Loucy (cell line): ENCODE measurements around the gene TRIP13.
A peak's percentile ranks its signal among the peaks of the same experiment; 100 is the strongest.

Experiments
- H2AFZ ChIP-seq: fragments of 200-600 bp; sonication (generic); 2 replicates; pipeline ENCODE4 v1.6.0; 2016; ENCODE audit warnings: antibody characterized with exemption, mild to moderate bottlenecking, low read length, moderate library complexity
- H3F3A ChIP-seq: fragments of 200-600 bp; 2 replicates; pipeline ENCODE4 v1.6.0; 2016; ENCODE audit warnings: antibody characterized with exemption, low read depth, mild to moderate bottlenecking
- H3K27me3 ChIP-seq: fragments of 200-600 bp; sonication (generic); 2 replicates; pipeline ENCODE4 v1.6.1; 2014; ENCODE audit warnings: low read length, mild to moderate bottlenecking; ENCODE audit not compliant: insufficient read depth, poor library complexity, severe bottlenecking
- H3K36me3 ChIP-seq: fragments of 200-600 bp; sonication (generic); 2 replicates; pipeline ENCODE4 v1.6.1; 2016; ENCODE audit warnings: low read length; ENCODE audit not compliant: insufficient read depth
- H3K4me1 ChIP-seq: fragments of 200-600 bp; sonication (generic); 2 replicates; pipeline ENCODE4 v1.5.1; 2014; ENCODE audit warnings: low read length, mild to moderate bottlenecking; ENCODE audit not compliant: insufficient read depth, poor library complexity, severe bottlenecking
- H3K4me2 ChIP-seq: fragments of 200-600 bp; sonication (generic); 2 replicates; pipeline ENCODE4 v1.6.0; 2014; ENCODE audit warnings: antibody characterized with exemption, low read length, low read depth, mild to moderate bottlenecking; ENCODE audit not compliant: poor library complexity, severe bottlenecking
- H3K4me3 ChIP-seq: fragments of 200-600 bp; sonication (generic); 2 replicates; pipeline ENCODE4 v1.5.1; 2014; ENCODE audit warnings: low read length, mild to moderate bottlenecking, mixed read lengths; ENCODE audit not compliant: poor library complexity, severe bottlenecking
- H3K79me2 ChIP-seq: fragments of 200-600 bp; sonication (generic); 2 replicates; pipeline ENCODE4 v1.6.1; 2014; ENCODE audit warnings: low read length; ENCODE audit not compliant: insufficient read depth
- H3K9ac ChIP-seq: fragments of 200-600 bp; sonication (generic); 2 replicates; pipeline ENCODE4 v1.6.0; 2014; ENCODE audit warnings: mild to moderate bottlenecking, low read depth, low read length, moderate library complexity; ENCODE audit not compliant: poor library complexity, severe bottlenecking
- H3K9me2 ChIP-seq: fragments of 200-600 bp; sonication (generic); replicated peaks from 2 replicates; pipeline ENCODE4 v1.6.1; 2016; ENCODE audit warnings: low read depth, low read length, mixed read lengths
- H3K9me3 ChIP-seq: fragments of 200-600 bp; sonication (generic); 2 replicates; pipeline ENCODE4 v1.6.1; 2014; ENCODE audit warnings: mild to moderate bottlenecking, antibody characterized with exemption, low read length, low read depth; ENCODE audit not compliant: insufficient read depth
- H4K20me1 ChIP-seq: fragments of 200-600 bp; sonication (generic); 2 replicates; pipeline ENCODE4 v1.6.0; 2014; ENCODE audit warnings: antibody characterized with exemption, low read length, mild to moderate bottlenecking; ENCODE audit not compliant: insufficient read depth, poor library complexity, severe bottlenecking
- CTCF ChIP-seq: fragments of 200-600 bp; sonication (generic); conservative IDR thresholded peaks from 2 replicates; pipeline ENCODE4 v1.5.1; 2014; ENCODE audit warnings: mild to moderate bottlenecking, antibody characterized with exemption, low read length
- EZH2phosphoT487 ChIP-seq: fragments of 200-600 bp; IDR thresholded peaks from 2 replicates; pipeline ENCODE4 v1.6.1; 2018; ENCODE audit warnings: antibody characterized with exemption, mild to moderate bottlenecking, moderate library complexity, borderline replicate concordance

The TRIP13 gene

DNA sequence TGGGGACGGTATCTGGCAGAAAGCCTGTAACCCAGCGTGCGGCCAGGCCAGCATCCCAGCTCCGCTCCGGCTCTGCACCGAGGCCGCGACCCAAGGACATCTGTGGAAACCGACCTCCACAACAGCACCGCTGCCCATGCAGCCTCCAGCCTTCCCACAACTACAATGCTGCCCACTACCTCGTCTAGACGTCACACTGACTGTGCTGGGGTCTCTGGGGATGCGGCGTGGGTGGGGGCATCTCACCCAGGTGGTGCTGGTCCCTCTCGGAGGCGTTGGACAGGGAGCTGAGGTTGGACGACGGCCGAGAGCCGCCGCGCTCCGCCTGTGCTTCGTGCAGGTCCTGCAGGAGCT lies 27.5 kb upstream of the TRIP13 start:
- H3K9me3 ChIP-seq = no peaks in the 10 kb centered on the region
- H3K36me3 ChIP-seq = peaks cover 63% of the 10 kb centered on the region; the same call in 1 of the 2 replicates
- no peak overlapping the region for H3K4me2 ChIP-seq
- no peaks in the 10 kb centered on the region for H3F3A ChIP-seq
- no peak overlapping the region for H3K4me3 ChIP-seq
- H2AFZ ChIP-seq = no peak overlapping the region
- H3K27me3 ChIP-seq = no peaks in the 10 kb centered on the region
- no peaks in the 10 kb centered on the region for H3K9me2 ChIP-seq
- TF ChIP-seq CTCF = no peak
- TF ChIP-seq EZH2phosphoT487 = no peak
- H3K9ac ChIP-seq = no peak overlapping the region
- no peaks in the 10 kb centered on the region for H4K20me1 ChIP-seq
- no peaks in the 10 kb centered on the region for H3K79me2 ChIP-seq
- H3K4me1 ChIP-seq = peaks cover 4% of the 10 kb centered on the region

- H3K9me2 ChIP-seq = no peaks in the 10 kb centered on the region
- H3K9ac ChIP-seq = no peak overlapping the region
- H2AFZ ChIP-seq = no peak overlapping the region
- no peaks in the 10 kb centered on the region for H3K9me3 ChIP-seq
- no peak overlapping the region for H3K4me3 ChIP-seq
- H3K79me2 ChIP-seq = no peaks in the 10 kb centered on the region
- TF ChIP-seq EZH2phosphoT487 (no peak), CTCF (no peak)
- H3K4me1 ChIP-seq = peaks cover 4% of the 10 kb centered on the region
- no peaks in the 10 kb centered on the region for H4K20me1 ChIP-seq
- no peaks in the 10 kb centered on the region for H3F3A ChIP-seq
- H3K4me2 ChIP-seq = no peak overlapping the region
- H3K27me3 ChIP-seq = no peaks in the 10 kb centered on the region
- peaks cover 70% of the 10 kb centered on the region; the same call in 1 of the 2 replicates for H3K36me3 ChIP-seq
These were observed 26.9 kb upstream of the TRIP13 start for GRCh38 chr5:865771-866170.

DNA sequence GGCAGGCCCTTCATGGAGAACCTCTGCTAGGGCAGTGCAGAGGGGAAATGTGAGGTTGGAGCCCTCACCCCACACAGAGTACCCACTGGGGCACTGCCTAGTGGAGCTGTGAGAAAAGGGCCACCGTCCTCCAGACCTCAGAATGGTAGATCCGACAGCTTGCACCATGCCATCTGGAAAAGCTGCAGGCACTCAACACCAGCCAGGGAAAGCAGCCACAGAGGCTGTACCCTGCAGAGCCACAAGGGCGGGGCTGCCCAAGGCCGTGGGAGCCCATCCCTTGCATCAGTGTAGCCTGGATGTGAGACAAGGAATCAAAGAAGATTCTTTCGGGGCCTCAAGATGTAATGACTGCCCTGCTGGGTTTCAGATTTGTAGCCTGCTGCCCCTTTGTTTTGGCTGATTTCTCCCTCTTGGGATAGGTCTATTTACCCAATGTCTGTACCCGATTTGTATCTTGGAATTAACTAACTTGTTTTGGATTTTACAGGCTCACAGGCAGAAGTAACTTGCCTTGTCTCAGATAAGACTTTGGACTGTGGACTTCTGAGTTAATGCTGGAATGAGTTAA lies 25.3 kb upstream of the TRIP13 start:
- no peak overlapping the region for H2AFZ ChIP-seq
- H3K36me3 ChIP-seq = peaks cover 86% of the 10 kb centered on the region; the same call in 1 of the 2 replicates
- H3K4me1 ChIP-seq = no peaks in the 10 kb centered on the region
- no peaks in the 10 kb centered on the region for H3K9me3 ChIP-seq
- no peaks in the 10 kb centered on the region for H3K9me2 ChIP-seq
- 0 out of 2 replicates have a peak, but pooled peaks have one; percentile 13 for TF ChIP-seq CTCF
- no peak for TF ChIP-seq EZH2phosphoT487
- no peak overlapping the region for H3K4me3 ChIP-seq
- H3K9ac ChIP-seq = no peak overlapping the region
- H4K20me1 ChIP-seq = no peaks in the 10 kb centered on the region
- H3F3A ChIP-seq = no peaks in the 10 kb centered on the region
- no peak overlapping the region for H3K4me2 ChIP-seq
- no peaks in the 10 kb centered on the region for H3K27me3 ChIP-seq
- H3K79me2 ChIP-seq = no peaks in the 10 kb centered on the region
